Stimulated activated CD4-positive, alpha-beta T cell treated with anti-CD3 and anti-CD28 coated beads, Interleukin-2, amount 100 ng/mL, for 24 hours (primary cell): ENCODE measurements around the gene PRKCH.
"Not testable (repeated sequence)": the region's sequence is repeated elsewhere in the genome, so short reads cannot be mapped to it uniquely, and the experiment has no call there.

Experiments used
- DNase-seq, 2 donors: peaks; one replicate each; pipeline ENCODE4 v3.0.0-alpha.2; 2020

The PRKCH gene

DNA sequence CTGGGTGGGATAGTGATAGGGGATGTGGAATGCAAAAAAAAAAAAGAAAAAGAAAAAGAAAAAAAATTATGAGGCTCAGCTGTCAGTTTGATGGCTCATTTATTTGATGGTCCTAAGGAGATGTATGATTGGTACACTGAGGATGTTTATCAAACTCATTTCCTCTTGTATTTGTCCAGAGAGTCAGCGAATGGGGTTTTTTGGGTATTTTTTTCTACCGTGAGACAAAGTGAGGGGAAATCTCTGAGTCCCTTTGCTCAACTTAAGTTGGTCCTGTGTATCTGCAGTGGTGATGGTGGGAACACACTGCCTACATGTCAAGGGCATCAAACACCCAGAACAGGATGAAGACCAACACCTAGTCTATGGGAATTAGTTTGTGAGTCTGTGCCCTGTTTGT, 197.0 kb downstream of the PRKCH start:
- DNase-seq: no peak

DNA sequence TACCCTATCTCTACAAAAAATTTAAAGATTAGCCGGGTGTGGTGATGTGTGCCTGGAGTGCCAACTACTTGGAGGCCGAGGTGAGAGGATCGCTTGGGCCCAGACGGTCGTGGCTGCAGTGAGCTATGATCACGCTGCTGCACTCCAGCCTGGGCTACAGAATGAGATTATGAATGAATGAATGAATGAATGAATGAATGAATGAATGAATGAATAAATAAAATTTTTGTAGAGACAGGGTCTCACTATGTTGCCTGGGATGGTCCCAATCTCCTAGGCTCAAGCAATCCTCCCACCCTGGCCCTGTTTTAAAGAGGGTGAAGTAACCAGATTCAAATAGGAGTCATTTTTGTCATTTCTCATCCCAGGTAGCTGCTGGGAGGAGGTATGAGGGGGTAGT, 197.7 kb downstream of the PRKCH start:
- DNase-seq: no peak

DNA sequence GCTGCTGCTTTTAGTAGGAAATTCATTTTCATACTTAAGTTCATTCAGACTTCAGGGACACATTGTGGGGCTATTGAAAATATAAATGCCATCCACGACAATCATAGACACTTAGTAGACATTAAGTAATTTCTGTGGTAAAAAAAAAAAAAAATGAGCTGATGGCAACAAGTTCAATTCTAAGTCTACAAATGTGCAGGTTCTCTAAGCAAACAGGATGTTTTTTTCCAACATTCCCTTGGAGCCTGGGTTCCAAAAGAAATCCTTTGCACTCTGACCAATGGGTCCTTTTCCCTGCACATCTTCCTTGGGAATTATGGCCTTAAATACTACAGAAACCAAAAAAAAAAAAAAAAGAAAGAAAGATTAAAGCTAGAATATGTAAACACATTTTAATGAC, 198.4 kb downstream of the PRKCH start:
- DNase-seq: no peak

DNA sequence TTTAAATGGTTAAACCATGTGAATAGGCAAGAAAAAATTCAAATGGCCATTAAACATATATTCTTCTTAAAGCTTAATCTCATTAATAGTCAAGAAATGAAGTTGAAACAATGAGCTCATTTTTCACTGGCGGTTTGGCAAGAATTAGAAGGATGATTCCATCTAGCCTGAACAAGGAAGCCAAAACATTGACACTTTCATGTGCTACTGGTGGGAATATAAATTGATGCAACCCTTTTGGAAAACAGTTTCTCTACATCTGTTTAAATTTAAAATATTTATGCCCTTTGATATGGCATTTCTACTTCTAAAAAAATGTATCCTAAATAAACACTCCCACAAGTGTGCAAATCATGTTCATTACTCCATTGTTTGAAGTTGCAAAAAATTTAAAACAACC, 199.2 kb downstream of the PRKCH start:
- DNase-seq: no peak

DNA sequence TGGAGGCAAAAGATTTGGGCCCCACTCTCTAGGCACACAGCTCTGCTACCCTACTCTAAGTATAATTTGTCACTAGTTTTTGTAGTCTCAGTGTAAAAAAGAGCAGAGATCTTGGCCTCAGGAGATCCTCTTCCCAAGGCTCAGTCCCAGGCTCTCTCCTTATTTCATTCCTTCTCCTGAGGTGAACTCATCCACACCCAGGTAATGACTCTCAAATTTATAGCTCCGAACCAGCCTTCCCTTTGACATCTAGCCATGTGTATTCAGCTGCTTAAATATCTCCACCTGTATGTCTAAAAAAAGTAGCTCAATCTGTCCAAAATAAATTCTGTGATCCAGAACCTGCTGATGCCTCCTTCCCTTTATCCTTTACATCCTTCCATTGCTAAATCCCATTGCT, 200.4 kb downstream of the PRKCH start:
- DNase-seq: no peak

DNA sequence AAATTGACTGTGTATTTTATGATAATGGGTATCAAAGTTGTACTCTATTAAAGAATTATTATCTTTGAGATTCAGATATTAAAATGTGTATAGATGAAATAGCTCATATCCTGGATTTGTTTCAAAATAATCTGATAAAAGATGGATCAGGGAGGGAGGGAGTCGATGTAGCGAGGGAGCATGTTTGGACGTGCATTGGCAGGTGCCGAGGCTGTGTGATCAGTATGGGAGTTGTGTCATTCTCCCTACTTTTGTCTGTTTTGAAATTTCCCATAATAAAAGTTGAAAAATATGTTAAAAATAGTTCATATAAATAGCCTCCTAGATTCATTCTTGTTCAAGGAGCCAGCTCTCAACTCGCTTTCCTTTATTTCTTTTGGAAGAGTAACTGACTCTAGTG, 202.4 kb downstream of the PRKCH start:
- DNase-seq: no peak

DNA sequence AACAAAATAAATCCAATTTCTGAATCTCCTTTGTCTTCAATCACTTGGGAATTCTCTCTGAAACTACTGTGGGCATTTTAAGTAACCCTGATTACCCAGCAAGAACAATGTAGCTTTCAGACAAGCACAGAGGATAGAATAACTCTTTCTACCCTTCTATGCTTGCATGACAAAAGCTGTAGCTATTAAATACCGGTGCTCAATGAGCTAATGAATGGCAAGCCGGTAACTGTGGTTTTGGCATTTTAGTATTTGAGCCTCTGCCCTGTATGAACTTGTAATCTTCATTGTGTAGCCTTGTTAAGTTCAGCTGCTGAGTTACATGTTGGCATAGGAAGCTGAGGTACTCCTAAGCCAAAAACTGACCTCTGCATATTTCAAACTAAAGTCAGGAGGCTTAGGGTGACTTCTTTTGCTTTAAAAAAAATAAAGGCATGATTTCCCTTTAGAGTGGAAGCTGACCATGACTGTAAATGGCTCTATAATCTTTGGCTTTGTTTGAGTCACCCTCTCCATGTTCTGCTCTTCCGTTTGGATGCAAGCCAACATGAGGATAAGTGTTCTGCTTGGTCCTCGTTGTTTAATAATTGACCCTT, 202.9 kb downstream of the PRKCH start:
- DNase-seq: no peak

DNA sequence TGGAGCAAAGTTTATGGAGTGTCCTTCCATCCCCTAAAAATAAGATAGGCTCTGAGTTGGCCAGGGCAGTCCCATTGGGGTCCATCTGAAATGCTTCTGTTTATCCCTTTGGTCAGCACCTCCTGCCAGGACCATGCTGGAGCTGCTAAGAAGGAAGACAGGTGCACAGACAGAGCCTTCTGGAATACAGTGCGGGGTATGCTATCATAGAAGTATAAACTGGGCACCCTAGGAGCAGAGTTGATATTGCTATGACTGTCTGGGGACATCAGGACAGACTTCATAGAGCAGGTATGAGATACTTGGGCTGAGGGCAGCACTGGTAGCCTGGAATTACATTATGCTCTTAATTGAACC, 203.5 kb downstream of the PRKCH start:
- no peak for DNase-seq

DNA sequence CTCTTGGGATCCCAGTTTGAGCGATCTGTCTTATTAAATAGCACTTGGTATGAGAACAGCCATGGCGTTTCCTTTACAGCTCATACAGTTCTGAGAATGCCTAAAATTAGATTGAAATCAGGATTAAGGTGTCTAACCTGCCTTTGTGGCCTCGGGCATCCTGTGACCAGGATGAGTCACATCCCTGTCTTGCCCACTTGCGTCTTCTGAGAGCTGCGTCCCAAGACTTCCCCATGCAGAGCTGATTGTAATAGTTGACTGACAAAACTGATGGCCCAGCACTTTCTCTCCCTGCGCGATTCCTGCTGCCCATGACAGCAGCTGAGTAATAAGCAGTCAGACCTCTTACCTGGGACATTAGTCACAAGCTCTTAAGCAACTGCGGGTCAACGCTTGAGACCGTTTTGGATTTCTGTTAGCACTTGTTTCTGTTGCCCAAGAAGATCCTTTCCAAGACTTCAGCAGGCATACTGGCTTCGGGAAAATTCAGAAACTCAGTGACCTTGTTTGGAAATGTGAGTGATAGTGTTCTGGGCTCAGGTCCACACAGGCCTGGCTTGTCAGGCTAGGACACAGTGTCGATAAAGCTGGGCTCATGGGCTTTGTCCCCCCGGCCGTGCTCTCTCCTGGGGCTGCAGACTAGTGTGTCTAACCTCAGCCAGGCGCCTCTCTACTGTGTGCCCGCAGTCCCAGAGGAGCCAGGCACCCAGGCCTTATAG, 204.1 kb downstream of the PRKCH start:
- DNase-seq: peak; percentile 67 to 74

DNA sequence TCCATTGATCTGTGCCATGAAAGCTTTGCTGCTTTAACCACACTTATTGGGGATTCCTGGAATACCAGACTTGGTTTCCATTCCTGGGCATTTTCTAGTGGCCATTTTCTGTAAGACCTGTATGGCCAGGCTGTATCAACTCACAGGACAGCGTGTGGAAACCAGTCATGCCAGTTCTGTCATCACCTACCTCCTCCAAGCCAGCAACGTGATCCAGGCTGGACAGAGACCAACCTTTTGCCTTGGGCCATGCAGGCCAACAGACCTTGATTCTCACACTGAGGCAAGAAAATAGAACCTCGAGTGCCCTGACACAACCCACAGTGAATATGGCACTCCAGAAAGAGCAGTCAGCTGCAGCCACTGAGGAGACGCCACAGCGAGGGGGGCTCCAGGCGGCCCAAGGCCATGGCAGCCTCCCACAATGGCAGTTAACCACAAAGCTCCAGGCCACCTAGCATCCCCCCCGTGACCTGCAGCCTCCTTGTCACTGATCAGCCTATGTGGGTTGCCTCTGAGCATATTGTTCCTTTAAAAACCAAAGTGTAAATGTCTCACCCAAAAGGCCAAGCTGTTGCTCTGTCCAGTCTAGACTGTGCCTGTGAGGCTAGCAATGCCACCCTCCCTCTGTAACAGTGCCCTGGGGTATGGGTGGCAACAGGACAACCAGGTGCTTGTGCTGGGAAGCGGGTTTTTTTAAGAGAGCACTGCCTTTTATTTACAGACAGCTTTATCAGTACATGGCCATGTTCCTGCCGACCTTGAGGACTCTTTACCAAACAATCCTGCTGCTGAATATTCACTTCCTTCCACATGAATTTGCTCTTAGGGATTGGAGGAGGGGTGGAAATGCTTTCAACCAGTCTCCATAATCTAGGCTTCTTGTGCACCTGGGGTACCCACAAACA, 205.3 kb downstream of the PRKCH start:
- no peak for DNase-seq

DNA sequence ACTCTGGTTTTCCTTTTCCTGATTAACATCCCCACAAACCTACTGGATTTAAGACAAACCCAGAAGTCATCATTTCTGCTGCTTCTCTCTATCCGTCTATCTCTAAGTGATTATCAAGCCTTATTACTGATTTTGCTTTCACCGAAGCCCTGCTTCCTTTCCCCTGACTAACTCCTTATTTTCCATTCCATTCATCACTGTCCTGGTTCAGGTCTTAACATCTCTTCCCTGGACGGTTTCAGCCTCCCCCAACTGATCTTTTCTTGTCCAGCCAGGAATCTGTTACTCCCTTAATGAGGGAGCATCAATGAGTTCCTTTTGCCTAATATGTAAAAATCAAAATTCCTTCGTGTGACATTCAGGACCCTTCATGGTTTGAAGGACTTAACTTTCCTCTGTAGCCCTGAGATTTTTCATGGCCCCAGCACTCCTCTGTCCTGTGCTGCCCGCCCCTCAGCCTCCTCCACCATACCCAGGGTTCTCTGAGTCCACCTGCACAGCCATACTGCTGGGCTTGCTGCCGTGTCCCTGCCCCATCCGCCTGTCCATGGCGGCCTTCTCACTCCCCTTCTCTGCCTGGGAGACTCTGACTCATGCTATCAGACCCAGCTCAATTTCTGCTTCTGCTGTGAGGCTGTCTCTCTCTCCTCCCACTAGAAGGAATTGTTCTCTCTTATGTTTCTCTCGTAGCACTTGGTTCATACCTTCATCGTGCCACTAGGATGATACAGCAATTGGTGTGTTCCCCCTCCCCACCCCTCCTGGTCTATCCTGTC, 206.1 kb downstream of the PRKCH start:
- DNase-seq: no peak

DNA sequence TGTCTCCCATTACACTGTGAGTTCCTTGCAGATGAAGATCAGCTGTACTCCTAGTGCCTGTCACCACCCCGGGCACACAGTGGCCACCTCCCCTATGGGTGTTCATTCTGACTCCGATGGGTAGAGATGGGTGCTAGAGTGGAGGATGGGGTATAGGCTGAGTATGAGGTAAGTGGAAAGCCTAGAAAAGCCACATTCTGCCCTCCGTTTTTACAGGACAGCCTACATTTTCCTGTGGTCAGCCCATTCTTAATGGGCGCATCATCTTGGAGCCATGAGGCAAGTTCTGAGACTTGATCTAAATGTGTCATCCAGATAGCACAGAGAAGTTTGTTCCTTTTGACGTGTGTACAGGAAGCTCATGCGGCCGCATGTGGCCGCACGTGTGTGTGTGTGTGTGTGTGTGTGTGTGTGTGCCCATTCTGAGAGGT, 207.2 kb downstream of the PRKCH start:
- no peak for DNase-seq

DNA sequence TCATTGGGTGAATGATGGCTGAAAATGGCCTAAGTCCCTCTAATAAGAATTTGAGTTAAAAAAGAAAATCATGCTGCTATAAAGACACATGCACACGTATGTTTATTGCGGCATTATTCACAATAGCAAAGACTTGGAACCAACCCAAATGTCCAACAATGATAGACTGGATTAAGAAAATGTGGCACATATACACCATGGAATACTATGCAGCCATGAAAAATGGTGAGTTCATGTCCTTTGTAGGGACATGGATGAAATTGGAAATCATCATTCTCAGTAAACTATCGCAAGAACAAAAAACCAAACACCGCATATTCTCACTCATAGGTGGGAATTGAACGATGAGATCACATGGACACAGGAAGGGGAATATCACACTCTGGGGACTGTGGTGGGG, 208.0 kb downstream of the PRKCH start:
- DNase-seq: not testable (repeated sequence)

DNA sequence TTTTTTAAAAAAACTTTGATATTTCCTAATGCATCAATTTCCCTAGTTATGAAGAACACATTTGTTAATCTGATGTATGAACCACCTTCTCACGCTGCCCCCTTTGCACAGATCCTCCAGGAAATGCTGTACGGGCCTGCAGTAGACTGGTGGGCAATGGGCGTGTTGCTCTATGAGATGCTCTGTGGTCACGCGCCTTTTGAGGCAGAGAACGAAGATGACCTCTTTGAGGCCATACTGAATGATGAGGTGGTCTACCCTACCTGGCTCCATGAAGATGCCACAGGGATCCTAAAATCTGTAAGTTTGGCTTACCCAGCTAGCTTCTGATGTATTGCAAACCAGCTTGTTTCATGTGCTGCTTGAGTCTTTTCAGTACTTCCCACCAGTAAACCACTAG, 208.9 kb downstream of the PRKCH start:
- no peak for DNase-seq

DNA sequence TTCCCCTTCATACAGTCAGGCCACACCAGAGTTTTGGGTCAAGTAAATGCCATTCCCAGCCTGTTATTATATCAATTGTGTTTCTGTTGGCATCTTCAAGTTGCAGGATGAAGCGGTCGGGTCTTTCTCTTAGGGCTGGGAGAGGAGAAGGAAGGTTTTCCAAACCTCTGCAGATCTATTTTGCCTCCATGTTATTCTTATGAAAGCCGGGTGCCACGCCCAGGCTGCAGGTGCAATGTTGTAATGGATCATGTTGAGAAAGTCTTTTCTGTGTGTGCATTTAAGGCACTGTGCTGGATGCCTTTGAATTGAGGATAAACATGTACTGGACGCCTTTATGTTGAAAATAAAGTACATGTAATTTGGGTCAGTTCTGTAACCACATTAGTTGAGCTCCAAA, 209.5 kb downstream of the PRKCH start:
- no peak for DNase-seq

DNA sequence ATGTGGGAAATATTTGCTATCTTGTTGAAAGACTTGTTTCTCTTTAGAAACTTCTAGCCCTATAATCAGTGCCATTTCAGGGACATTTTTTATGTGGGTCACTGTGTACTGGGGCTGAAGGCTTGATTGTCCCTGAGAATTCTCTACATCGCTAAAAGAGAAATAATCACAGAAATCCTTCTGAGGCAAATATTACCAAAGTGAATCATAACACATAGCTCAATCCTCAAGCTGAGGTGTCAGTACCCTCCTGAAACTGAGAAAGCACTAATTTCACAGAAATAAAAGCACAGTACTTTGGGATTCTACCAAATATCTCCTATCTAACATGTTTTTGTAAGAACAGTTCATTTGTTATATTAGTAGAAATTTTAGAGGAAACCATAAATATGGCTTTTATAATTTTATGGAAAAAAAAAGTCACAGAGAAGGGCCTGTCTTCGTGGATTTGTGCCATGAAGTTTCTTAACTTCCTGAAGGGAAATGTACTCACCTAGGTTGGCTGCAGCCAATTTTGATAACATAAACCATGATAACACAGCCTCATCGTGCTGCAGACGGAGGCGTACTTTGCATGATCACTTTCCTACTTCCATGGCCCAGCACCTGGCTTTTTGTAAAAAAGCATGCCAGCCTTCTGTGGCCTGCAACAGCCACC, 210.2 kb downstream of the PRKCH start:
- no peak for DNase-seq

DNA sequence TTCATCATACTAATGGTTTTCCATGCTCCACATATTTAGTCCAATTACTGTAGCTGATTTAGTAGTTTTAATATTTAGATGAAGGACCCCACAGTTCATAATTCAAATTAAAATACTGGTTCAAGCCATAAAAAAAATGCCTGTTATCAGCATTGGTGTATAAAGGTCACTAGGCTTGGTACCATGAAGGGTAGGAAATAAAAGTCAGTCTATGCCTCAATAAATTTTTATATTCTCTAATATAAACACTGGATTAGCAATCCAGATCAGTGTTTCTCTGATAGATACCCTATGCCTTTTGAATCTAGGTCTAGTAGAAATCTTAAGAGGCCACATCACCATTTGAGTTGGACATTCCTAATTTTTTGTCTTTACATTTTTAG, 210.7 kb downstream of the PRKCH start:
- DNase-seq: no peak

DNA sequence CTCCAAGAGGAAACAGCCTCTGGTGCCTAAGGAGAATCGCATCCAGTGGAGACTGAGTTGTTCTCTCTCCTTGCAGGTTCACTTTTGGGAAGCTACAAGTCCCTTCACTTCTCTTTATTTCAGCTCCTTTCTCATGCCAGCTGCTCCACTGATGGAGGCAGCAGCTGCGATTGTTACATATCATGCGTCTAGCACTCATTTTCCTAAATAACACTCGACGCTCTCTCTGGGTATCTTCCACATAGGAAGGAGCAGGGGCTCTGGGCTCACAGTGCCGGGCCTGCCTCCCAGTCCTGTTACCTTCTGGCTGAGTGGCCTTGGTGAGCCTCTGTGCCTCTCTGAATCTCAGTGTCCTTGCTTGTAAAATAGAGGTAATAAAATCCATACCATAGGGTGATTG, 211.4 kb downstream of the PRKCH start:
- no peak for DNase-seq

DNA sequence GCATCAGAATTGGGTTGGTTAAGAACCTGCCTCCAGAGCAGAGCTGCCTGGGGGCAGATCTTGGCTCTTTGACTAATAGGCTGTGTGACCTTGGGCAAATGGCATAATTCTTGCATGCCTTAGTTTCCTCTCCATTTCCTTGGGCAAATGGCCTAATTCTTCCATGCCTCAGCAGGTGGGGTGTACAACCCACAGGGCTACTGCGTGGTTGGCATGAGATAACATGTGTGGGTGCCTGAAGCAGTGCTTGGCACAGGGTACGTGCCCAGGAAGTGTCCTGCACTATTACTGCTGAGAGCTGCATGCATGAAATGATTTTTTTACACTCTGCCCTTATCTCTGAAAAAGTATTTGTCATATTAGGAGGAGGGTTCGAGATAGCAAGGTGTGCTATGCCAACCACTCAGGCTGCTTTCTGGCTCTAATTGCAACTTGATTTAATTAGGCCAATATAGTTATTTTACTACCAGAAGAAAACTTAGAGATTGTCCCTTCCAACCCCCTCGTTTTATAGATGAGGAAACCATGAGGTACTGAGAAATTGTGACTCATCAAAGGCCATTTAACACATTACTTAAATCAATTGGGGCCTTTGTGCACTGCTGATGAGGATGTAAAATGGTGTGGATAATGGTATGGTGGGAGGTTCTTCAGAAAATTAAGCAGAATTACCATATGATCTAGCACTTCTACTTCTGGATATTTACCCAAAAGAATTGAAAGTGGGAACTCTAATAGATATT, 212.3 kb downstream of the PRKCH start:
- no peak for DNase-seq

DNA sequence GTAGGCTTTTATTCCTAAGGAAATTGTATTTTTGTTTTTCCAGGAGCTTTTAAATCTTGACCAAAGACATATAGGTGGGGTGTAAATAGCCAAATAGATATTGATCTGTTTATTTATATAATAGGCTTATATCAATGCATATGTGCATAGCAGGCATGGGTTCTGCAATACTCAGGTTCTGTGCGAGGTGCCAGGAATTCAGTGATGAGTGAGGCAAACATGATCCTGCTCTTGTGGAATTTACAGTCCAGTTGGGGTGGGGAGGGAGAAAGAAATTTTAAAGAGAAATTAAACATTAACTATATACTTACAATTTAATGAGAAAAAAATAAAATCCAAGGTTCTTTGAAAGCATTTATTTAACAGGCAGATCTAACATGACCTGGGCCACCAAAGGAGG, 213.7 kb downstream of the PRKCH start:
- DNase-seq: no peak

DNA sequence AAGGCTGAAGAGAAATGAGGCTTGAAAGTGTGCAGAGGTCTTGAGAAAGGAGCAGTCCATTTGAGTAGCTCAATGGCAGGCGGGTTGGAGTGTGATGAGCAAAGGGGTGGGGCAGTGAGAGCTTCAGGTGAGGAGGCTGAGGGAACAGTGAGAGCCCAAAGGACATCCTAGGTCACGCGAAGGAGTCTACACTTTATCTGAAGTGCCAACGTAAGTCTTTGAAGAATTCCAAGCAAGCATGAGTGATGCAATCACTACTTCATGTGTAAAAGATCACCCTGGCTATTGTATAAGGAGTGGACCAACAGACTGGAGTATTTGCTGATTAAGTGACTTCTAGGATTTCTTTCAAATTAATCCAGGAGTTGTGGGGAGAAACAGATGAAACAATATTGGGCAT, 214.1 kb downstream of the PRKCH start:
- DNase-seq: no peak
